Liver (tissue), 3 donors: ENCODE results near the gene MGAT4A.

ENCODE experiments used
- CTCF ChIP-seq: fragments of 150-350 bp; IDR thresholded peaks from 2 replicates; pipeline ENCODE4 v1.5.1; 2017; ENCODE audit warnings: improper control_type of control experiment, low read depth, low read length; ENCODE audit not compliant: missing input control
- GABPA ChIP-seq, 2 donors: IDR thresholded peaks in 1 of 2; conservative IDR thresholded peaks in 1 of 2; 2 replicates each; pipeline ENCODE4 v1.6.1; 2016; ENCODE audit warnings: antibody characterized with exemption in 2 of 2, mild to moderate bottlenecking in 1 of 2, moderate library complexity in 1 of 2
- JUND ChIP-seq, 2 donors: IDR thresholded peaks; 2 replicates each; pipeline ENCODE4 v1.6.1; 2016; ENCODE audit warnings: antibody characterized with exemption in 2 of 2
- MAX ChIP-seq: IDR thresholded peaks from 2 replicates; pipeline ENCODE4 v1.6.1; 2016; ENCODE audit warnings: antibody characterized with exemption
- RAD21 ChIP-seq, 2 donors: IDR thresholded peaks; 2 replicates each; pipeline ENCODE4 v1.6.1; 2016; ENCODE audit warnings: antibody characterized with exemption in 2 of 2, mild to moderate bottlenecking in 2 of 2
- RXRA ChIP-seq, 2 donors: IDR thresholded peaks; 2 replicates each; pipeline ENCODE4 v1.6.1; 2017 to 2018; ENCODE audit warnings: antibody characterized with exemption in 2 of 2, mild to moderate bottlenecking in 1 of 2
- TAF1 ChIP-seq: conservative IDR thresholded peaks from 2 replicates; pipeline ENCODE4 v1.6.1; 2016; ENCODE audit warnings: antibody characterized with exemption, mild to moderate bottlenecking
- YY1 ChIP-seq: IDR thresholded peaks from 2 replicates; pipeline ENCODE4 v1.6.1; 2016; ENCODE audit warnings: antibody characterized with exemption, mild to moderate bottlenecking
- TF ChIP-seq, protein P1 (sequence below): IDR thresholded peaks from 2 replicates; pipeline ENCODE4 v1.6.1; 2016; ENCODE audit warnings: antibody characterized with exemption
- donor health status: healthy.
- donor health status: healthy.

- TF ChIP-seq CTCF, result no peak
- no peak for TF ChIP-seq JUND (IDR thresholded peaks at IDR 0.05)
- TF ChIP-seq GABPA (IDR thresholded peaks at IDR 0.05 in 1 of 2, conservative IDR thresholded peaks at IDR 0.05 in 1 of 2), result no peak
- no peak for TF ChIP-seq RAD21 (IDR thresholded peaks at IDR 0.05)
- TF ChIP-seq YY1, result no peak
- no peak for TF ChIP-seq MAX
- TF ChIP-seq, protein P1, sequence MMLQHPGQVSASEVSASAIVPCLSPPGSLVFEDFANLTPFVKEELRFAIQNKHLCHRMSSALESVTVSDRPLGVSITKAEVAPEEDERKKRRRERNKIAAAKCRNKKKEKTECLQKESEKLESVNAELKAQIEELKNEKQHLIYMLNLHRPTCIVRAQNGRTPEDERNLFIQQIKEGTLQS, result no peak
- TF ChIP-seq RXRA (IDR thresholded peaks at IDR 0.05), result no peak
- TF ChIP-seq TAF1, result no peak
Measured at GRCh38 chr2:98708396-98709186, 22.3 kb downstream of the MGAT4A start.
